ACC112 (cell line): ENCODE results near the gene MVP.
"Not testable (repeated sequence)": the region's sequence is repeated elsewhere in the genome, so short reads cannot be mapped to it uniquely, and the experiment has no call there.

Experiments used
- H2AFZ ChIP-seq: fragments of 200-600 bp; sonication (generic); one replicate; pipeline ENCODE4 v1.6.0; 2017; ENCODE audit warnings: antibody characterized with exemption, low read length; ENCODE audit not compliant: unreplicated experiment
- H3K27ac ChIP-seq: fragments of 200-600 bp; sonication (generic); 2 replicates; pipeline ENCODE4 v1.5.1; 2014; ENCODE audit warnings: low read depth, mild to moderate bottlenecking, antibody characterized with exemption, low read length, moderate library complexity
- H3K27me3 ChIP-seq: fragments of 200-600 bp; sonication (generic); 2 replicates; pipeline ENCODE4 v1.6.1; 2014; ENCODE audit warnings: mild to moderate bottlenecking, antibody characterized with exemption, low read length, moderate library complexity, mixed read lengths; ENCODE audit not compliant: insufficient read depth
- H3K36me3 ChIP-seq: fragments of 200-600 bp; sonication (generic); 2 replicates; pipeline ENCODE4 v1.6.1; 2016; ENCODE audit warnings: mild to moderate bottlenecking, antibody characterized with exemption, low read length, moderate library complexity, mixed read lengths; ENCODE audit not compliant: insufficient read depth
- H3K4me1 ChIP-seq: fragments of 200-600 bp; sonication (generic); one replicate; pipeline ENCODE4 v1.6.1; 2016; ENCODE audit warnings: low read length, mixed read lengths; ENCODE audit not compliant: insufficient read depth, unreplicated experiment, control insufficient read depth
- H3K4me3 ChIP-seq: fragments of 200-600 bp; sonication (generic); 2 replicates; pipeline ENCODE4 v1.5.1; 2014; ENCODE audit warnings: mild to moderate bottlenecking, low read depth, low read length
- H3K79me2 ChIP-seq: fragments of 200-600 bp; sonication (generic); one replicate; pipeline ENCODE4 v1.6.0; 2016; ENCODE audit warnings: low read length; ENCODE audit not compliant: control insufficient read depth, unreplicated experiment, insufficient read depth

Gene MVP

DNA sequence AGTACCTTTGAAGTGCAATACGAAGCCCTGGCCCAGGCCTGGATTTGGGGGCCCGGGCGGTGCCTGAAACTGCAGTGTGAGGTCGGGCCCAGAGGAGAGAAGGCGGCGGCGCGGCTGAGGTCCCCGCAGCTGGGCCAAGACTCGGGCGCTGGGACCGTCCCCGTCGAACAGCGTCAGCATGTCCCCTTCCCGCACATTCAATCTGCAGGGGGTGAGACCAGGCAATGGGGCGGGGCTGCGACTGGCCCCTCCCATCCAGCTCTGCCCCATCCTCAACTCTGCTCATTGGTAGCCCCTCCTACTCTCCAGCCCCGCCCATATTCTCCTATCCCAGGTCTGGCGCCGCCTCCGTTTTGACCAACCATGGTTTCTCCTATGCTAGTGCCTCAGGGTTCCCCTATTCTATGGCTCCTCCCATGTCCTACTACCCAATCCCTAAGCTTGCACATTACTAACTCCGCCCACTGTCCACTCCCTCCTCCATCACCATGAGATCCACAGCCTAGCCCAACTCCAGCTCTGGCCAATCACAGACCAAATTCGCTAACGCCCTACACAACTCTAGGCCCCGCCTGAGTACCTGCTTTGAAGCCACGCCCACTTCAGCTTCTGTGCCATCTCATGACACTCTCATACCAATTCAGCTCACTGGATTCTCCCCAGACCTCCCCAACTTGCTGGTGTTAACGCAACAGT lies 57.2 kb downstream of the MVP start:
- Histone ChIP-seq H3K79me2 (no peaks in the 10 kb centered on the region), H3K36me3 (no peaks in the 10 kb centered on the region), H3K4me3 (no peak overlapping the region), H3K27ac (no peak overlapping the region), H3K27me3 (peaks cover 25% of the 10 kb centered on the region), H2AFZ (no peak overlapping the region), H3K4me1 (no peaks in the 10 kb centered on the region)

DNA sequence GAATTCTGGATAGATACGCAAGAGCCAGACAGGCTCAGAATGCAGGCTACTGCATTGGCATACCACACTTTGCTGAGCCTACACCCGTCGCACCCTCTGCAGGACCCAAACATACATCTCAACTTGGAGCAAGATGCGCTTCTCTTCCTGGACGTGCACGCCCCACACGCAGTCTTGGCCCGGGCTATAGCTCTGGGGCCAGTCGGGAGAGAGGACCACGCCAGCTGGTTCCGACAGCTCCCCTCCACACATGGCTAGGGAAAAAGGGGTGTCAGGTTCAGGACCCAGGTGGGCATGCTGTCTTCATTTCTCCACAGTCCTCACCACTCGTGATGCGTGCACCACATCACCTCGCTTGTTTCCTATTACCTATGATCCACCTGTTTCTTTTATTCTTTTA lies 57.9 kb downstream of the MVP start:
- H3K27me3 ChIP-seq = peaks cover 25% of the 10 kb centered on the region

DNA sequence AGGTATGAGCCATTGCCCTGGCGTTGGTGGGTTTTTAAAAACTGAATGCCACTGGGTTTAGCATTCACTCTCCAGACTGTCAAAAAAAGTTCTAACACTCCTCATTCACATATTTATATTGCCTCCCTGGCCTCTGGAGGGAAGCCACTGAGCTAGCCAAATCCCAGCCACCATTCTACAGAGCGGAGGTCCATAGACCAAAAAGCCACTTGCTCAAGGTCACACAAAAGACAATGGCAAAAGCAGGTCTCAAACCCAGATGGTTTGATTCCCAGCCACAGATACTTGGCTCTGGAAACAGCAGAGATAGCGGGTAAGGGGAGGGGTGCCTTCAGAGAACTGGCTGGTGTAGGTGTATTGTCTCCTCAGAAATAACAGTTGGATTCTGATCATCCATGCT lies 60.8 kb downstream of the MVP start:
- Histone ChIP-seq H3K36me3 (no peaks in the 10 kb centered on the region), H3K4me3 (no peak overlapping the region), H3K4me1 (no peaks in the 10 kb centered on the region), H2AFZ (no peak overlapping the region), H3K27ac (no peak overlapping the region), H3K79me2 (no peaks in the 10 kb centered on the region), H3K27me3 (peaks cover 22% of the 10 kb centered on the region)

More for the DNA sequence above, 57.9 kb downstream of the MVP start:
- Histone ChIP-seq H3K27ac (no peak overlapping the region), H3K79me2 (no peaks in the 10 kb centered on the region), H3K4me1 (no peaks in the 10 kb centered on the region), H3K36me3 (no peaks in the 10 kb centered on the region), H2AFZ (no peak overlapping the region), H3K4me3 (no peak overlapping the region)

DNA sequence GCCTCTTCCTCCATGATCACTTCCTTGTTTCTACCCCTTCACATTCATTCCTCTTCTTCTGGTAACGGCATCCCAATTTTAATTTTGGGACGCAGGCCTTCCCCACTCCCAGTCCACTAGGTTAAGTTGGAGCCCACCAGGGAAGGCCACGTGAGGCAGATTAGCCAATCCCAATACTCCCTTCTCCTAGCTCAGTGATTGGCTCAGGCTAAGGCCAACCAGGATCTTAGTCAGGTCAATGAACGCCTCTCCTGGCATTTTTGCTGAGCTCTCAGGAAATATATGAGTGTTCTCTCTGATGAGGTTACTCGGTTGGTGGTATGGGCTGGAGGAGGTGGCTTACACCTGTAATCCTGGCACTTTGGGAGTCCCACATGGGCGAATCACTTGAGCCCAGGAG lies 63.7 kb downstream of the MVP start:
- Histone ChIP-seq H3K27me3 (no peaks in the 10 kb centered on the region), H3K4me3 (no peak overlapping the region), H3K79me2 (no peaks in the 10 kb centered on the region), H3K36me3 (no peaks in the 10 kb centered on the region), H3K27ac (no peak overlapping the region), H3K4me1 (no peaks in the 10 kb centered on the region), H2AFZ (no peak overlapping the region)

DNA sequence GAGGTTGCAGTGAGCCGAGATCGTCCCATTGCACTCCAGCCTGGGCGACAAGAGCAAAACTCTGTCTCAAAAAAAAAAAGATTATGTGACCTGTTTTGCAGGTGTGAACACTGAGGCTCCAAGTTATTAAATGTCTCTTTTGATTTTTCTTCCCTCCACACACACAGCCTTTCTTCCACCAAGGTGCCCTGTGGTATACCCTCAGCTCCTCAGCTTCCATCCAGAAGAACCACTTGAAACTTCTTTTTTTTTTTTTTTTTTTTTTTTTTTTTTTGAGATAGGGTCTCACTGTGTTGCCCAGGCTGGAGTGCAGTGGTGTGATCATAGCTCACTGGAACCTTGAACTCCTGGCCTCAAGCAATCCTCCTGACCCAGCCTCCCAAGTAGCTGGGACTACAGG lies 69.1 kb downstream of the MVP start:
- not testable (repeated sequence) for H3K4me3 ChIP-seq, H3K27me3 ChIP-seq, H3K27ac ChIP-seq, H2AFZ ChIP-seq, H3K79me2 ChIP-seq, H3K4me1 ChIP-seq, H3K36me3 ChIP-seq

DNA sequence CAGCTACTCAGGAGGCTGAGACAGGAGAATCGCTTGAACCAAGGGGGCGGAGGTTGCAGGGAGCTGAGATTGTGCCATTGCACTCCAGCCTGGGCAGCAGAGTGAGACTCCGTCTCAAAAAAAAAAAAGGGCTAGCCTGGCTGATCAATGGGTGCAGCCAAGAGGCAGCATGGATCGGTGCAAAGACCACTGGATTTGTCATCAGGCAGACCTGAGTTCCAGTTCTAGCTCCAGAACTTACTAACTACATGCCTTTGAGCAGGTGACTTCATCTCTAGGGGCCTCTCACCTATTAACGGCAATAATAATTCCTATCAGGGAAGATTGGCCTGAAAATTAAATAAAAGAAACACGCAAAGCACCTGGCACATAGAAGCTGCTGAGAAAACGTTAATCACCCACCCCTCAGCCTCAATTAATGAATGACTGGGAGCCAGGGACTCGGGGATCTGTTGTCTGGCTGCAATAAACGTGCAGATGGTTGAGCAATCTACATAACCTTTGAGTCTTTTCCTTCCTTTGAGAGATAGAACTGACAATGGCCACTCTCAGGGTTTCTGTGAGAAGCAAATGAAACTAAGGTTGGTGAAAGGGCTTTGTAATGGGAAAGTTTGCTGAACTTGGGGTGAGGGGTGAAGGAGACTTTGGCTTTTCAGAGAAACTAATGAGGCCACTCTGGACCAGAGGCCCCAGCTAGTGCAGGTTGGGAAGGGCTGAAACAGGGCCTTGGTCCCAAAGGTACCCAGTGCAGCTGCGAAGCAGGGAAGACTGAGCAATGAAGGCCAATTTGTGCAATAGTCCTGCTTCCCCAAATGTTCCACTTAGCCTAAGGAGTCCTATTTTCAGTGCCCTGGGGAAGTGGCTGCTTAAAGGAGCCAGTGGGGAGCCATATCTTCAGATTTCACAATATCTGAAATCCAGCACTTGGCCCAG lies 71.5 kb downstream of the MVP start:
- Histone ChIP-seq H3K79me2 (no peaks in the 10 kb centered on the region), H3K27ac (no peak overlapping the region), H3K36me3 (no peaks in the 10 kb centered on the region), H3K4me3 (no peak overlapping the region), H3K27me3 (no peaks in the 10 kb centered on the region), H3K4me1 (no peaks in the 10 kb centered on the region), H2AFZ (no peak overlapping the region)

DNA sequence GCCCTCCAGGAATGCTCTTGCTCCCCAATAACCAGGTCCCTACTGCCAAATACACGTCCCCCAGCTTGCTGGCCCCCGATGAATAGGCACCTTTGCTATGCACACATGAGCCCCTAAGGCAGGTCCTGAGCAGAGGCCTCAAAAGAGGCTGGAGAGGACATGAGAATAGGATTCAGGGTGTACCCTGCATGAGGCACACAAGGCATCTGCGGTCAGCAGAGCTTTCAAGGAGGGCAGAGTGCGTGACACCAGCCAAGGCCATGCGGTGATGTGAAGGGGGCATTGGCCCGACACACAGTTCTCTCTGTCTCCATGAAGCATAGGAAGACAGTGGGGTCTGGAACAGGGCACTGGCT lies 72.2 kb downstream of the MVP start:
- no peak overlapping the region for H3K4me3 ChIP-seq
- H3K79me2 ChIP-seq = no peaks in the 10 kb centered on the region
- H3K4me1 ChIP-seq = no peaks in the 10 kb centered on the region
- H3K27ac ChIP-seq = no peak overlapping the region
- H3K27me3 ChIP-seq = no peaks in the 10 kb centered on the region
- H3K36me3 ChIP-seq = no peaks in the 10 kb centered on the region
- H2AFZ ChIP-seq = no peak overlapping the region

DNA sequence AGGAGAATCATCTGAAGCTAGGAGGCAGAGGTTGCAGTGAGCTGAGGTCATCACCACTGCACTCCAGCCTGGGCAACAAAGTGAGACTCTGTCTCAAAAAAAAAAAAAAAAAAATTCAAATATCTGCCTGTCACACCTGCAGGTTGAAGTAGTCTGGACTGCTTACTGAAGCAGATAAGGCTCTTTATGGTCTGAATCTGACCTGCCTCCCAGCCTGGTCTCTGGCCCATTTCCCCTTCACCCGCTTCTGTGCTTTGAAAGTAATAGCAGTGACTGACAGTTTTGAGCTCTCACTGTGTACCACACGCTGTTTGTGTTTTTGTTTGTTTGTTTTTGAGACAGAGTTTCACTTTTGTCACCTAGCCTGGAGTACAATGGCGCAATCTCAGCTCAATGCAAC lies 73.3 kb downstream of the MVP start:
- no peak overlapping the region for H2AFZ ChIP-seq
- no peak overlapping the region for H3K4me3 ChIP-seq
- H3K27me3 ChIP-seq = no peaks in the 10 kb centered on the region; the same call in 1 of the 2 replicates
- peaks cover 8% of the 10 kb centered on the region for H3K4me1 ChIP-seq
- no peak overlapping the region for H3K27ac ChIP-seq
- H3K36me3 ChIP-seq = no peaks in the 10 kb centered on the region
- no peaks in the 10 kb centered on the region for H3K79me2 ChIP-seq

DNA sequence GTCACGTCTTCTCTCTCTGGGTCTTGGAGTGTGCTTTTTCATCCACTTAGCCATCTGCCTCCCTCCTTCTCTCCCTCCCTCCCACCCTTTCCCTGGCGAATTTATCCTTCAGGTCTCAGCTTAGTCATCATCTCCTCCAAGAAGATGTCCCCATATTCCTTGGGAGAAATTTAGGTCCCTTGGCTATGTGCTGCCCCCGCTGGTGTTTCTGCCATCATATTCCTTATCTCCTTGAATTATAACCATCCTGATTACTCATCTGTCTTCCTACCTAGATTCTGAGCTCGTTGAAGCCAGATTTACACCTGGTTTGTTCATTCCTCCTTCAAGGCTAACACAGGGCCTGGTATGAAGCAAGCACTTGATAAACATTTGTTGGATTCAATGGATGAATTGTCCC lies 74.1 kb downstream of the MVP start:
- no peaks in the 10 kb centered on the region; the same call in 1 of the 2 replicates for H3K27me3 ChIP-seq
- peaks cover 10% of the 10 kb centered on the region for H3K4me1 ChIP-seq
- no peaks in the 10 kb centered on the region for H3K79me2 ChIP-seq
- no peak overlapping the region for H3K27ac ChIP-seq
- no peaks in the 10 kb centered on the region for H3K36me3 ChIP-seq
- no peak overlapping the region for H3K4me3 ChIP-seq
- no peak overlapping the region for H2AFZ ChIP-seq

DNA sequence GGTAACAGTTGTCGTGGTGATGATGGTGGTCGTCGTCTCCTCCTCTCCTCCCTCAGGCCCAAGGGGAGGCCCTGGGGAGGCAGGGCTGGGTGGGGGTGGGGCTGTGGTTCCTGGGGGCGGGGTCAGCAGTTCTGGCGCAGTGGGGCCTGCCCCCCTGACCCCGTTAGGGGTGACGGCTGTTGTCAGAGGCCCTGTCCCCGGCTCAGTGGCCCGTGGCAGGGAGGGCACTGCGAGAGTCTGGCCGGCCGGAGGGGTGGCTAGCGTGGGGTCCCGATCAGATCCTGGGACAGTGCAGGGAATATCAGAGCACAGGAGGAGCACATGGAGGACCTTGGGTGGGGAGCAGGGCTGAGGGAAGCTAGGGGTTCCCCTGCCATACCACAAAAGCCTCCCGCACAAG lies 76.6 kb downstream of the MVP start:
- Histone ChIP-seq H3K27me3 (no peaks in the 10 kb centered on the region; the same call in 1 of the 2 replicates), H3K4me3 (no peak overlapping the region), H2AFZ (no peak overlapping the region), H3K79me2 (peaks cover 9% of the 10 kb centered on the region), H3K4me1 (peaks cover 16% of the 10 kb centered on the region), H3K27ac (no peak overlapping the region), H3K36me3 (no peaks in the 10 kb centered on the region)

DNA sequence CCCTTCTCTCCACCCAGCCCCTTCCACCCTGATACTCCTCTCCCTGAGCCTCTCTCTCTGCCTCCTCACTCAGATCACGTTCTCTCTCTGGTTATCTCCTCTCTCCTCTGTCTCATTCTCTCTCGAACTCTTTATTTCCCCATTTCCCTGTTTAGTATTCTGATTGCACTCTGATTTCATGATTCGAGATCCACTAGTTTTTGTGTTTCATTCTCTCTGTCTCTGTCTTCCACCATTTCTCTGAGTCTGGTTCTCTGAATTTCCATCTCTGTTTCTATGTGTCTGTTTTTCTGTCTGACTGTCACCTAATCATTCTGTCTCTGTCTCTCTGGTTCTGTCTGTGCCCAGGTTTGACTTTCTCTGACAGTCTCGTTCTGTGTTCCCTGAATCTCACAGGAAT lies 77.1 kb downstream of the MVP start:
- Histone ChIP-seq H3K4me1 (peaks cover 21% of the 10 kb centered on the region), H3K4me3 (no peak overlapping the region), H2AFZ (no peak overlapping the region), H3K79me2 (peaks cover 14% of the 10 kb centered on the region), H3K27me3 (no peaks in the 10 kb centered on the region; the same call in 1 of the 2 replicates), H3K27ac (no peak overlapping the region), H3K36me3 (no peaks in the 10 kb centered on the region)
